Cardiac fibroblast (primary cell): ENCODE measurements around the gene KHSRP.
A peak's percentile ranks its signal among the peaks of the same experiment; 100 is the strongest.

Source experiments
- DNase-seq, 2 donors: peaks; one replicate each; pipeline versions ENCODE4 v3.0.0 to v3.0.0-alpha.2; 2010; ENCODE audit warnings: low read depth in 2 of 2
- H3K4me3 ChIP-seq, 2 donors: replicated peaks in 1 of 2; 1 replicate in 1 of 2; 2 replicates in 1 of 2; pipeline ENCODE4 v1.5.1; 2011; ENCODE audit warnings: low read depth in 2 of 2, low read length in 2 of 2, mild to moderate bottlenecking in 2 of 2, moderate library complexity in 1 of 2
- TF ChIP-seq, protein P1 (sequence below): IDR thresholded peaks from one replicate; pipeline ENCODE4 v1.5.1; 2011; ENCODE audit warnings: low read depth, mild to moderate bottlenecking, low read length, inconsistent platforms

KHSRP gene

DNA sequence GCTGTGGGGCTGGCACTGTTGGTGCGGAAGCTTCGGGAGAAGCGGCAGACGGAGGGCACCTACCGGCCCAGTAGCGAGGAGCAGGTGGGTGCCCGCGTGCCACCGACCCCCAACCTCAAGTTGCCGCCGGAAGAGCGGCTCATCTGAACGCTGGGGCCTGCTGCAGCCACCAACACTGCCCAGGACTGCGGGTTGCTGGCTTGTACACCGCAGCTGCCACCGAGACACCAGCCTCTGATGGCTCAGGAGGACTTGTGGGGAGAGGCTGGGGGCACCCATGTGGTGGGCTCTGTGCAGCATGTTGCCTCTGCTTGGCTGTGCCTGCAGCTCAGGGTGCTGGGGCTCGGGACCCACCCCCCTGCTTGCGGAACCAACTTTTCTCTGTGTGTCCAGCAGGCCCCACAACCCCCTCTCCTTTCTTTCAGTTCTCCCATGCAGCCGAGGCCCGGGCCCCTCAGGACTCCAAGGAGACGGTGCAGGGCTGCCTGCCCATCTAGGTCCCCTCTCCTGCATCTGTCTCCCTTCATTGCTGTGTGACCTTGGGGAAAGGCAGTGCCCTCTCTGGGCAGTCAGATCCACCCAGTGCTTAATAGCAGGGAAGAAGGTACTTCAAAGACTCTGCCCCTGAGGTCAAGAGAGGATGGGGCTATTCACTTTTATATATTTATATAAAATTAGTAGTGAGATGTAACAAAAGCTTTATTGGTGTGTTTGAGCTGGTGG is 42.1 kb upstream of the KHSRP start:
- no peak overlapping the region for H3K4me3 ChIP-seq
- TF ChIP-seq, protein P1, sequence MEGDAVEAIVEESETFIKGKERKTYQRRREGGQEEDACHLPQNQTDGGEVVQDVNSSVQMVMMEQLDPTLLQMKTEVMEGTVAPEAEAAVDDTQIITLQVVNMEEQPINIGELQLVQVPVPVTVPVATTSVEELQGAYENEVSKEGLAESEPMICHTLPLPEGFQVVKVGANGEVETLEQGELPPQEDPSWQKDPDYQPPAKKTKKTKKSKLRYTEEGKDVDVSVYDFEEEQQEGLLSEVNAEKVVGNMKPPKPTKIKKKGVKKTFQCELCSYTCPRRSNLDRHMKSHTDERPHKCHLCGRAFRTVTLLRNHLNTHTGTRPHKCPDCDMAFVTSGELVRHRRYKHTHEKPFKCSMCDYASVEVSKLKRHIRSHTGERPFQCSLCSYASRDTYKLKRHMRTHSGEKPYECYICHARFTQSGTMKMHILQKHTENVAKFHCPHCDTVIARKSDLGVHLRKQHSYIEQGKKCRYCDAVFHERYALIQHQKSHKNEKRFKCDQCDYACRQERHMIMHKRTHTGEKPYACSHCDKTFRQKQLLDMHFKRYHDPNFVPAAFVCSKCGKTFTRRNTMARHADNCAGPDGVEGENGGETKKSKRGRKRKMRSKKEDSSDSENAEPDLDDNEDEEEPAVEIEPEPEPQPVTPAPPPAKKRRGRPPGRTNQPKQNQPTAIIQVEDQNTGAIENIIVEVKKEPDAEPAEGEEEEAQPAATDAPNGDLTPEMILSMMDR, result no peak
- no peak for DNase-seq

DNA sequence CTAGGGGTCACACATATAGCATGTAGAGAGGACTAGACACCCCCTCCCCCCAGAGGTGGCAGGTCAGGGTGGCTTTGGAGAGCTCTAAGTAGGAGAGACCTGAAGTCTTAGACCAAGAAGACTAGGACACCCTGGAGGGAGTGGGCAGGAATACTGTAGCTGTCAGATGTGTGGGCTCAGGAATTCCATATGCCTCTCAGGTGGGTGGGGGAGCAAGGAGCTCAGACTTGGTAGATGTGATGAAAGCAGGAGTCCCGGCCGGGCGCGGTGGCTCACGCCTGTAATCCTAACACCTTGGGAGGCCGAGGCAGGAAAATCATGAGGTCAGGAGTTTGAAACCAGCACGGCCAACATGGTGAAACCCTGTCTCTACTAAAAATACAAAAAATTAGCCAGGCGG is 41.1 kb upstream of the KHSRP start:
- no peak overlapping the region for H3K4me3 ChIP-seq
- DNase-seq, result no peak
- TF ChIP-seq, protein P1, result no peak

DNA sequence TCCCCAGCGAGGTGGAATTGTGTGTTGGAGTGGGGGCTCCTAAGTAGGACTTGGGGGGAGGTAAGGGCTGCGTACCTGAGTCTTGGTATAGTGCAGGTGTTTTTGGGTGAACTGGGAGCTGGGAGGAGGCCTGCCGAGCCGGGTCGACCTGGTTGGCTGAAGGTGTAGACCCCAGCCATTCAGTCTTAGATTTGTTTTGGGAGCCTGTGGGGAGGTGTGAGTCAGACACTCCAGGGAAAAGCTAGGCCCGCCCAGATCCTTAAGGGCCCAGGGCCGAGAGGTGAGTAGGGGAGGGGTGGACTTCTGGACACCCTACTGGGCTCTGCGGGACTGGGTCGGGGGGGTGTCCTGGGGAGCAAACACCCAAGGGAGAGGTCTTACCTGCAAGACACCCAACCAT is 40.4 kb upstream of the KHSRP start:
- H3K4me3 ChIP-seq, result no peak overlapping the region
- DNase-seq, result no peak
- TF ChIP-seq, protein P1, result no peak

DNA sequence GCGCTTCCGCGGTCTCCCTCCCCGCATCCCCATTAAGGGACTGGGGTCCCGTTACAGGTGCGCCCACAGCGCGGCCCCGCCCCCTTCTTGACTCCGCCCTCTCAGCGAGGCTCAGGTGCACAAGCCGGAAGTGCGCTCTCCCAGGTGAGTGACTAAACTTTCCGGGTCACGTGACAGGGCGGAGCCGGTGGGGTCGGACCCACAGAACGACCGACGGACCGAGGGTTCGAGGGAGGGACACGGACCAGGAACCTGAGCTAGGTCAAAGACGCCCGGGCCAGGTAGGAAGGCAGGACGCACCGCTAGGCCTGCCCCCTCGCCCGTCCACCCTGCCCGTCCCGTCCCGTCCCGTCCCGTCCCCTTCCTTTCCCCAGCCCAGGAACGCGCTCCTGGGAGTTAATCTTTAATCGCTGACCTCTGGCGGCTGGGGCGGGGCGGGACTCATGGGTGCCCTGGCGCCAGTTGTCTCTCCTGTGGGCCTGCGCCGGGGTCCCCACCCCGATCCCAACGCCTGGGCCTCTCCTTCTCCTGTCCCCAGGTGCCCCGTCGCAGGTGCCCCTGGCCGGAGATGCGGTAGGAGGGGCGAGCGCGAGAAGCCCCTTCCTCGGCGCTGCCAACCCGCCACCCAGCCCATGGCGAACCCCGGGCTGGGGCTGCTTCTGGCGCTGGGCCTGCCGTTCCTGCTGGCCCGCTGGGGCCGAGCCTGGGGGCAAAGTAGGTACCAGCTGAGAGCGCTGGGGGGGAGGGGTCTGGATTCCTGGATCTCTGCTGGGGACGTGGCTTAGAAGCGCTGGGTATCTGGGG is 39.7 kb upstream of the KHSRP start, which contains the start of gene CRB3:
Gene CRB3 (plus strand): TSS at position 202 of the 804 bp plus-strand sequence. CDS start 431 bp downstream, at position 633.
- no peak for DNase-seq
- TF ChIP-seq, protein P1, result no peak
- H3K4me3 ChIP-seq, result no peak within 1 kb of the TSS

DNA sequence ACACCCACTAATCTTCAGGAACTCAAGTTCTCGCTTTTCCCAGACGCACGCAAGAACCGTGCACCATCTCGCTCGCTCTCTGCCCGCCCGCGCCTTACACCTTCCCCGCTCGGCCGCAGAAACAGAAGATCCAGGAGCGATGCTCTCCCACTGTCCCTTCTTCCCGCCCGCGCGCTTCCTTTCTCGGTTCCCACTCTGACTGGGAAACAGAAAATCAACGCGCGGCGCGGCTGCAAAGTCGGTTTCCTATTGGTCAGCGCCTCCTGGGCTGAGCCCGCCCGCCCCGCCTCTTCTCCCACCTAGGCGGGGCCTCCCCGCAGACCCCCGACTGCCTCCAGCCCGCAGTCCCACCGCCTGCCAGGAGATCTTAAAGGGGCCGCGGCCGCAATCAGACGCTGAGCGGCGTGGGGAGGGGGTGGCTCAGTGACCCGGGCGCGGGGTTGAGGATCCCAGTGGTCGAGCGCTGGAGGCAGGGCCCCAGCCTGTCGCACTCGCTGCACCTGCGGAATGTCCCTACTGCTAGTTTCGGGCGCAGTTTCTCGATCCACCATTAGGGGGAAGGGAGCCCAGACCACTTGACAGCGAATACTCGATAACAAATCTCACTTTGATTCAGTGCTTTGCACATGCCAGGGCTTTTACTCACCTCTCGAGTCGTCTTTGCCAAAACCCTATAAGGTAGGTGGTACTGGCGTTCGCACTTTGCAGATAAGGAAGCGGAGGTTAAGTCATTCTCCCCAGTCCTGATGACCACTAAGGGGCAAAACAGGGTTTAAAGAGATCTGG is 35.7 kb upstream of the KHSRP start:
- TF ChIP-seq, protein P1, result peak; percentile 36
- DNase-seq, result peak; percentile 98
- H3K4me3 ChIP-seq, result peak overlapping the region; percentile 67 to 76

DNA sequence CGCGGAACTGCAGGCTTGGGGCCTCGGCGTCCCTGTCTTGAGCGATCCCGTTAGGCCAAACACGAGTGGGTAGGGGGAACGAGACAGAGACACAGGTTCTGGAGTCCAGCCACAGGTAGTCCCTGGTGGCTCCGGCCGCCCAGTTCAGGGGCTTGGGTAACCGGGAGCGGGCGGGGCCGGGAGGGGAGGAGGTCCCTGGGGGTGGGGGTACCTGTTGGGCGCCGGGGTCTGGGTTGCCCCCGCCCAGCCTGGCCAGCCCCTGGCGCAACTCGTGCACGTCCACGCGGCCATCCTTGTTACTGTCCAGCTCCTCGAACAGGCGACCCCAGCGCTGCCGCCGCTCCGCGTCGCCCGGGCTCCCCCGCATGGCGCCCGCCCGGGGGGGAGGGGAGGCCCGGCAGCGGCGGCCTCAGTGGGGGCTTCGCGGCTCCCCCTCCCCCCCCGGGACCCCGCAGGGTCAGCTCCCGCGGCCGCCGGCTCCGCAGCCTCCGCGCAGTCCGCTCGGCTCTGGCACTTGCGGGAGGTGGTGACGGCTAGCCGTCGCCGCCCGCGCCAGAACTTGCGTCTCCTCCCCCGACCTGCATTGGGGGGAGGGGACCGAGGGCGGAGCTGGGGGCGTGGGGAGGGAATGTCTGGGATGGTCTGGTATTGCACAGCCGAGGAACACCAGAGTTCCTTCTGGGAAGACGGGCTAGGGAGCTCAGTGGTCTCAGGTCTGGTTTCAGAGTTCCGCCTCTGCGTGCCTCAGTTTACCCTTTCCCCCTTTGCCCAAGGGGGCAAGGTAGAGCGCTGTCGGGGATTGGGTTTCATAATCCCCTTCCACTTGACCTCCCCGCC is 34.9 kb upstream of the KHSRP start, which contains the start of gene SLC25A23:
Gene SLC25A23 (minus strand): TSS at position 531 of the 837 bp plus-strand sequence. CDS start 164 bp downstream, at position 367.
- DNase-seq, result peak; percentile 61 to 85
- H3K4me3 ChIP-seq, result peak within 1 kb of the TSS; percentile 67 to 76
- TF ChIP-seq, protein P1, result no peak
